Smooth muscle cell (in vitro differentiated cells): ENCODE data around the gene SCN2A. TPM values are rescaled to one million over a fixed set of nuclear protein-coding genes. Genes with fewer than 3 reads are reported as not detected.
"Not testable (repeated sequence)": the region's sequence is repeated elsewhere in the genome, so short reads cannot be mapped to it uniquely, and the experiment has no call there.

Source experiments
- DNase-seq: peaks from one replicate; lab custom pipeline; 2025; ENCODE audit not compliant: unreplicated experiment; lab: John Stamatoyannopoulos, UW
- H2AFZ ChIP-seq: fragments of 200-600 bp; sonication (generic); 2 replicates; pipeline ENCODE4 v1.6.0; 2016; ENCODE audit warnings: antibody characterized with exemption, low read depth, mild to moderate bottlenecking
- H3F3A ChIP-seq: fragments of 200-600 bp; sonication (generic); 2 replicates; pipeline ENCODE4 v1.6.0; 2017; ENCODE audit warnings: antibody characterized with exemption, low read depth
- H3K27ac ChIP-seq: fragments of 200-600 bp; sonication (generic); 2 replicates; pipeline ENCODE4 v1.5.1; 2016; ENCODE audit warnings: low read depth, mild to moderate bottlenecking
- H3K27me3 ChIP-seq: fragments of 200-600 bp; sonication (generic); 2 replicates; pipeline ENCODE4 v1.6.1; 2016; ENCODE audit warnings: low read depth, mild to moderate bottlenecking
- H3K36me3 ChIP-seq: fragments of 200-600 bp; sonication (generic); 2 replicates; pipeline ENCODE4 v1.5.1; 2016; ENCODE audit warnings: low read depth
- H3K4me1 ChIP-seq: fragments of 200-600 bp; sonication (generic); 2 replicates; pipeline ENCODE4 v1.5.1; 2016; ENCODE audit warnings: low read depth
- H3K4me2 ChIP-seq: fragments of 200-600 bp; sonication (generic); 2 replicates; pipeline ENCODE4 v1.6.0; 2016; ENCODE audit warnings: mild to moderate bottlenecking
- H3K4me3 ChIP-seq: fragments of 200-600 bp; sonication (generic); 2 replicates; pipeline ENCODE4 v1.5.1; 2016; ENCODE audit warnings: mild to moderate bottlenecking
- H3K79me2 ChIP-seq: fragments of 200-600 bp; sonication (generic); 2 replicates; pipeline ENCODE4 v1.6.0; 2016; ENCODE audit warnings: low read depth, mild to moderate bottlenecking
- H3K9ac ChIP-seq: fragments of 200-600 bp; sonication (generic); 2 replicates; pipeline ENCODE4 v1.6.0; 2016; ENCODE audit warnings: low read depth
- H3K9me3 ChIP-seq: fragments of 200-600 bp; sonication (generic); replicated peaks from 2 replicates; pipeline ENCODE4 v1.5.1; 2016; ENCODE audit warnings: low read depth
- H4K20me1 ChIP-seq: fragments of 200-600 bp; sonication (generic); 2 replicates; pipeline ENCODE4 v1.6.0; 2016; ENCODE audit warnings: low read depth
- WGBS: methylation state at CpG from one replicate; pipeline ENCODE4 v1.1.7; 2016; ENCODE audit warnings: low lambda C conversion rate; 5-methylcytosine and 5-hydroxymethylcytosine counted together
- polyA plus RNA-seq: library from polyadenylated mRNA; unstranded; fragments of >200 nt; fragmentation: Nextera tagmentation; extraction: Ambion mirVana; gene quantifications from 2 replicates; pipeline ENCODE4 v1.2.1, GENCODE V29; 2016
- total RNA-seq: library from RNA; depleted of rRNA; stranded (reverse); fragments of >200 nt; gene quantifications from 2 replicates; pipeline ENCODE4 v1.2.3, GENCODE V29; 2014
- TF ChIP-seq, protein P1 (sequence below): fragments of 200-600 bp; sonication (generic); IDR thresholded peaks from 2 replicates; pipeline ENCODE4 v1.5.1; 2017; ENCODE audit warnings: borderline replicate concordance, mild to moderate bottlenecking, antibody characterized with exemption; ENCODE audit not compliant: insufficient read depth, poor library complexity, severe bottlenecking

SCN2A gene
- total and polyA plus RNA-seq, 2 experiments from 2014 or later: 0.17 to 0.27 TPM

DNA sequence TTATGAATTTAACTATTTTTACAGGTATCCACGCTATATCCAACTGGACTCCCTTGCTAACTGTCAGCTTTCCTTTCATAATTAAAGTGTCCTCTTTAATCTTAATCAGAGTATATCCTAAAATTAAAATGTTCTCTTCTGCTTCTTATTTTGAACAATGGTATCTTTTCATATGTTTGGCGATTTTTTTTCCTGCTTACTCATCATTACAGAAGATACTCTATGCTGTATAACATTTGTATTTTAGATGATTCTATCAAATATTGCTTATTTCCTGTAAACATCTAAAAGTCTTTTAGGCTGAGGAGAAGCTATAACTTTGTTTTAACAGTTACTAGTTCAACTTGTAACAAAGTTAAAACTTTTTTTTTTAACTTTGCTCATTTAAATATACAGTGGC, 17.4 kb downstream of the SCN2A start:
- H4K20me1 ChIP-seq: no peaks in the 10 kb centered on the region
- no peak overlapping the region for H3K9ac ChIP-seq
- no peaks in the 10 kb centered on the region for H3F3A ChIP-seq
- H3K9me3 ChIP-seq: no peaks in the 10 kb centered on the region
- H3K27ac ChIP-seq: no peak overlapping the region
- H3K79me2 ChIP-seq: no peaks in the 10 kb centered on the region
- H3K4me3 ChIP-seq: no peak overlapping the region
- DNase-seq: no peak
- H3K4me2 ChIP-seq: no peak overlapping the region
- no peak overlapping the region for H2AFZ ChIP-seq
- 96% methylated on average over 2 of the region's 2 CpGs for WGBS
- TF ChIP-seq, protein P1, sequence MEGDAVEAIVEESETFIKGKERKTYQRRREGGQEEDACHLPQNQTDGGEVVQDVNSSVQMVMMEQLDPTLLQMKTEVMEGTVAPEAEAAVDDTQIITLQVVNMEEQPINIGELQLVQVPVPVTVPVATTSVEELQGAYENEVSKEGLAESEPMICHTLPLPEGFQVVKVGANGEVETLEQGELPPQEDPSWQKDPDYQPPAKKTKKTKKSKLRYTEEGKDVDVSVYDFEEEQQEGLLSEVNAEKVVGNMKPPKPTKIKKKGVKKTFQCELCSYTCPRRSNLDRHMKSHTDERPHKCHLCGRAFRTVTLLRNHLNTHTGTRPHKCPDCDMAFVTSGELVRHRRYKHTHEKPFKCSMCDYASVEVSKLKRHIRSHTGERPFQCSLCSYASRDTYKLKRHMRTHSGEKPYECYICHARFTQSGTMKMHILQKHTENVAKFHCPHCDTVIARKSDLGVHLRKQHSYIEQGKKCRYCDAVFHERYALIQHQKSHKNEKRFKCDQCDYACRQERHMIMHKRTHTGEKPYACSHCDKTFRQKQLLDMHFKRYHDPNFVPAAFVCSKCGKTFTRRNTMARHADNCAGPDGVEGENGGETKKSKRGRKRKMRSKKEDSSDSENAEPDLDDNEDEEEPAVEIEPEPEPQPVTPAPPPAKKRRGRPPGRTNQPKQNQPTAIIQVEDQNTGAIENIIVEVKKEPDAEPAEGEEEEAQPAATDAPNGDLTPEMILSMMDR: no peak
- no peaks in the 10 kb centered on the region for H3K27me3 ChIP-seq
- no peaks in the 10 kb centered on the region for H3K36me3 ChIP-seq
- no peaks in the 10 kb centered on the region for H3K4me1 ChIP-seq

DNA sequence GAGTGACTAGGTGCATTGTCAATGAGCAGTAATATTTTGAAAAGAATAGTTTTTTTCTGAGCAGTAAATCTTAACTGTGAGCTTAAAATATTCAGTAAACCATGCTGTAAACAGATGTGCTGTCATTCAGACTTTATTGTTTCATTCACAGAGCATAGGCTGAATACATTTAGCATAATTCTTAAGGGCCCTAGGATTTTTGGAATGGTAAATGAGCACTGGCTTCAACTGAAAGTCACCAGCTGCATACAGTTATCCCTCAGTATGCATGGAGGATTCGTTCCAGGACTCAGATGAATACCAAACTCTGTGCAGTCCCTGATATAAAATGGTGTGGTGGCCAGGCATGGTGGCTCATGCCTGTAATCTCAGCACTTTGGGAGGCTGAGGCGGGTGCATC, 21.1 kb downstream of the SCN2A start:
- not testable (repeated sequence) for H2AFZ ChIP-seq, H3K4me3 ChIP-seq, H3K27ac ChIP-seq, H4K20me1 ChIP-seq, H3F3A ChIP-seq, DNase-seq, H3K9ac ChIP-seq, H3K9me3 ChIP-seq, H3K79me2 ChIP-seq, H3K27me3 ChIP-seq, H3K4me2 ChIP-seq, H3K4me1 ChIP-seq, H3K36me3 ChIP-seq
- 96% methylated on average over 2 of the region's 2 CpGs for WGBS

DNA sequence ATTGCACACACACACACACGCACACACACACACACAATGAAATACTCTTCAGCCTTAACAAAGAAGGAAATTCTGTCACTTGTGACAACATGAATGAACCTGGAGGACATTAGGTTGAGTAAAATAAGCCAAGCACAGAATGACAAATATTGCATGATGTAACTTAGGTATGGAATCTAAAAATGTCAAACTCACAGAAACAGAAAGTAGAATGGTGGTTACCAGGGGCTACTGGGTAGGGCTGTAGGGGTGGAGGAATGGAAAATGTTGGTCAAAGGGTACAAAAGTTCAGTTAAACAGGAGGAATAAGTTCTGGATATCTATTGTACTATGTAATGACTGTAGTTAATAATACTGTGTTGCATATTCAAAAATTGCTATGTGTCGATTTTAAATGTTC, 29.5 kb downstream of the SCN2A start:
- Histone ChIP-seq H2AFZ (no peak overlapping the region), H3K27me3 (no peaks in the 10 kb centered on the region), H4K20me1 (no peaks in the 10 kb centered on the region), H3F3A (no peaks in the 10 kb centered on the region), H3K27ac (no peak overlapping the region), H3K4me2 (no peak overlapping the region), H3K9me3 (no peaks in the 10 kb centered on the region), H3K36me3 (no peaks in the 10 kb centered on the region), H3K4me1 (no peaks in the 10 kb centered on the region), H3K9ac (no peak overlapping the region), H3K4me3 (no peak overlapping the region), H3K79me2 (no peaks in the 10 kb centered on the region)
- 91% methylated on average over 2 of the region's 2 CpGs for WGBS
- TF ChIP-seq, protein P1: no peak
- DNase-seq: no peak

DNA sequence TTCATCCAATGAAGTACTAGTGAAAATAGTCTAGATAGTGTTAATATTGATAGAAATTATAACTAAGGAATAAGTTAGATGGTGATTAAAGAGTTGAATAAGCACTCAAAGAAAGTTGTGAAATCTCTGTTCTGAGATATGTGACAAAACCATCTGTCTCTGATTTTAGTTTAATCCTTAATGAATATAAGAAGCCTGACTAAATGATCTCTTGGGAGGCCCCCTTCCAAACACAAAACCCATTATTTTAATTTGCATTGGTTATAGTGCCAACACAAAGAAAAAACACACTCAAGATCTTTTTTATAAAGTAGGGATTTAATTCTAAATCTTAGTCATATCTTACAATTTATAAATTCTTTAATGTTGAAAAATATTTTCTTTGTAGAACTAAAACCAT, 34.0 kb downstream of the SCN2A start:
- TF ChIP-seq, protein P1: no peak
- no peaks in the 10 kb centered on the region for H3K79me2 ChIP-seq
- H3K4me2 ChIP-seq: no peak overlapping the region
- no peak overlapping the region for H2AFZ ChIP-seq
- no peaks in the 10 kb centered on the region for H3F3A ChIP-seq
- no peaks in the 10 kb centered on the region for H3K36me3 ChIP-seq
- H3K9ac ChIP-seq: no peak overlapping the region
- H3K4me3 ChIP-seq: no peak overlapping the region
- H3K27ac ChIP-seq: no peak overlapping the region
- H4K20me1 ChIP-seq: no peaks in the 10 kb centered on the region
- no peak for DNase-seq
- no peaks in the 10 kb centered on the region for H3K4me1 ChIP-seq
- no peaks in the 10 kb centered on the region for H3K27me3 ChIP-seq
- H3K9me3 ChIP-seq: no peaks in the 10 kb centered on the region
